Measurements from ENCODE around the gene IFIT1.

Gene IFIT1

GRCh38 chr10:89421018-89421476, 28.6 kb downstream of the IFIT1 start:
- TF ChIP-seq BACH2 (CRISPR knock-in tag; IDR thresholded peaks at IDR 0.05; ENCODE audit: borderline replicate concordance) (no peak), ZFP30 (CRISPR knock-in tag; IDR thresholded peaks at IDR 0.05) (no peak)
- ATAC-seq, result no peak

- no peak for TF ChIP-seq TSHZ2 (CRISPR knock-in tag; IDR thresholded peaks at IDR 0.05)
- TF ChIP-seq ZC3H10 (CRISPR knock-in tag; IDR thresholded peaks at IDR 0.05), result no peak
- no peak for TF ChIP-seq OSR1 (CRISPR knock-in tag; IDR thresholded peaks at IDR 0.05)
- no peak for TF ChIP-seq SNAI2 (CRISPR knock-in tag; IDR thresholded peaks at IDR 0.05)
- TF ChIP-seq ZNF565 (CRISPR knock-in tag; conservative IDR thresholded peaks at IDR 0.05; ENCODE audit: low read depth), result no peak
- TF ChIP-seq RARB (CRISPR knock-in tag; IDR thresholded peaks at IDR 0.05), result no peak
- no peak for TF ChIP-seq CSDC2 (CRISPR knock-in tag; IDR thresholded peaks at IDR 0.05)
- no peak for TF ChIP-seq ZFP30 (CRISPR knock-in tag; IDR thresholded peaks at IDR 0.05)
- no peak for TF ChIP-seq GLIS3 (CRISPR knock-in tag; IDR thresholded peaks at IDR 0.05)
- no peak for TF ChIP-seq CREB5 (CRISPR knock-in tag; IDR thresholded peaks at IDR 0.05; ENCODE audit: low read depth)
- TF ChIP-seq PATZ1 (CRISPR knock-in tag; IDR thresholded peaks at IDR 0.05; ENCODE audit: borderline replicate concordance), result no peak
- no peak for TF ChIP-seq ZNF8 (CRISPR knock-in tag; IDR thresholded peaks at IDR 0.05)
- TF ChIP-seq PPARA (CRISPR knock-in tag; IDR thresholded peaks at IDR 0.05; ENCODE audit: borderline replicate concordance), result no peak
- no peak for TF ChIP-seq POU6F1 (CRISPR knock-in tag; IDR thresholded peaks at IDR 0.05; ENCODE audit: borderline replicate concordance, low read depth)
- no peak for TF ChIP-seq CSRNP3 (CRISPR knock-in tag; IDR thresholded peaks at IDR 0.05)
- no peak for TF ChIP-seq ZFP3 (CRISPR knock-in tag; IDR thresholded peaks at IDR 0.05)
- no peak for ATAC-seq
These were observed 32.6 kb downstream of the IFIT1 start for GRCh38 chr10:89425000-89425399.

- TF ChIP-seq RARB (CRISPR knock-in tag; IDR thresholded peaks at IDR 0.05) (no peak), ZNF565 (CRISPR knock-in tag; conservative IDR thresholded peaks at IDR 0.05; ENCODE audit: low read depth) (no peak), ESRRG (CRISPR knock-in tag; IDR thresholded peaks at IDR 0.05) (no peak), CSDC2 (CRISPR knock-in tag; IDR thresholded peaks at IDR 0.05) (no peak), ISL1 (CRISPR knock-in tag; IDR thresholded peaks at IDR 0.05) (no peak), PATZ1 (CRISPR knock-in tag; IDR thresholded peaks at IDR 0.05; ENCODE audit: borderline replicate concordance) (no peak), PPARA (CRISPR knock-in tag; IDR thresholded peaks at IDR 0.05; ENCODE audit: borderline replicate concordance) (no peak), ZNF70 (CRISPR knock-in tag; IDR thresholded peaks at IDR 0.05) (no peak)
- ATAC-seq, result peak; percentile 88
These were observed 33.9 kb downstream of the IFIT1 start for GRCh38 chr10:89426230-89426868.

Data from SK-N-SH treated with all-trans-retinoic acid at 6 μM for 48 hours (cell line).